Prostate gland (tissue), 2 donors: ENCODE data around the gene TMEM62. TPM values are rescaled to one million over a fixed set of nuclear protein-coding genes. Genes with fewer than 3 reads are reported as not detected.

Experiments
- DNase-seq: peaks from one replicate; pipeline ENCODE4 v3.0.0-alpha.2; 2019; ENCODE audit warnings: low spot score
- H3K27ac ChIP-seq, 2 donors: fragments of 200-600 bp; sonication (generic); 2 replicates each; pipeline ENCODE4 v1.5.1; 2017 to 2019
- H3K27me3 ChIP-seq: fragments of 200-600 bp; sonication (generic); replicated peaks from 2 replicates; pipeline ENCODE4 v1.5.1; 2019; ENCODE audit not compliant: insufficient read depth
- H3K36me3 ChIP-seq, 2 donors: fragments of 200-600 bp; sonication (generic); 1 replicate in 1 of 2; 2 replicates in 1 of 2; pipeline versions ENCODE4 v1.5.1 to v1.8.1; 2017 to 2019
- H3K4me1 ChIP-seq: fragments of 200-600 bp; sonication (generic); replicated peaks from 2 replicates; pipeline ENCODE4 v1.5.1; 2019
- H3K4me3 ChIP-seq, 2 donors: fragments of 200-600 bp; sonication (generic); 2 replicates each; pipeline ENCODE4 v1.5.1; 2017 to 2019
- H3K9me3 ChIP-seq: fragments of 200-600 bp; sonication (generic); 2 replicates; pipeline ENCODE4 v1.5.1; 2017
- POLR2A ChIP-seq: fragments of 450-650 bp; IDR thresholded peaks from one replicate; pipeline ENCODE4 v1.6.1; 2016; ENCODE audit warnings: antibody characterized with exemption, mild to moderate bottlenecking
- POLR2AphosphoS5 ChIP-seq: sonication (generic); formaldehyde crosslinking; IDR thresholded peaks from one replicate; pipeline ENCODE4 v1.6.1; 2017; ENCODE audit warnings: antibody characterized with exemption
- WGBS: methylation state at CpG from one replicate; pipeline ENCODE4 v1.1.5; 2018; 5-methylcytosine and 5-hydroxymethylcytosine counted together
- intact Hi-C: fragments of 100-400 bp; cut with DNase I; formaldehyde crosslinking; loops from one replicate; pipeline ENCODE4 v1.14.2; 2022
- small RNA-seq, 2 donors: library from RNA; depleted of rRNA; stranded (forward); fragments of <200 nt; gene quantifications; one replicate each; pipeline ENCODE3, GENCODE V24; 2016
- total RNA-seq, 2 donors: library from RNA; depleted of rRNA; stranded (reverse); fragments of >200 nt; gene quantifications; one replicate each; pipeline ENCODE4 v1.1.0, GENCODE V29; 2016
- TF ChIP-seq, protein P1 (sequence below), 4 experiments: fragments of 200-600 bp in 2 of 4; fragments of 450-650 bp in 2 of 4; sonication (generic) in 2 of 4; IDR thresholded peaks; 1 replicate in 3 of 4; 2 replicates in 1 of 4; pipeline ENCODE4 v1.5.1; 2016 to 2019; ENCODE audit warnings: antibody characterized with exemption in 4 of 4, mild to moderate bottlenecking in 2 of 4, moderate library complexity in 2 of 4

Gene TMEM62
- total RNA-seq, 2 donors from 2014 or later, result 34.4 to 35.4 TPM

DNA sequence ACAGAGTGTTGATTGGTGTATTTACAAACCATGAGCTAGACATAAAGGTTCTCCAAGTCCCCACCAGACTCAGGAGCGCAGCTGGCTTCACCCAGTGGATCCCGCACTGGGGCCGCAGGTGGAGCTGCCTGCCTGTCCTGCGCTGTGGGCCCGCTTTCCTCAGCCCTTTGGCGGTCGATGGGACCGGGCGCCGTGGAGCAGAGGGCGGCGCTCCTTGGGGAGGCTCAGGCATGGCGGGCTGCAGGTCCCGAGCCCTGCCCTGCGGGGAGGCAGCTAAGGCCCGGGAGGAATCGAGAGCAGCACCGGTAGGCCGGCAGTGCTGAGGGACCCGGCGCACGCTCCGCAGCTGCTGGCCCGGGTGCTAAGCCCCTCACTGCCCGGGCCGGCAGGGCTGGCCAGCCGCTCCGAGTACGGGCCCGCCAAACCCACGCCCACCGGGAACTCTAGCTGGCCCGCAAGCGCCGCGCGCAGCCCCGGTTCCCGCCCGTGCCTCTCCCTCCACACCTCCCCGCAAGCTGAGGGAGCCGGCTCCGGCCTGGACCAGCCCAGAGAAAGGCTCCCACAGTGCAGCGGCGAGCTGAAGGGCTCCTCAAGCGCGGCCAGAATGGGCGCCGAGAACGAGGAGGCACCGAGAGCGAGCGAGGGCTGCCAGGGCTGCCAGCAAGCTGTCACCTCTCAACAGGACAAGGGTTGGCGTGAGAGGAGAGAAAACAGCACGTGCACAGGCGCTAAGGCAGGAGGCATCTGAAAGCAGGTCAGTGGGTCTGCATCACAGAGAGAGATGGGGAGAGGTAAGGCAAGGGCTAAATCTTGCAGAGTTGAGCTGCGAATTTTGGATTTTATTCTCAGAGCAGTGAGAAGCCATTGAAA is 93.3 kb downstream of the TMEM62 start:
- no peaks in the 10 kb centered on the region for H3K27me3 ChIP-seq
- no peaks in the 10 kb centered on the region for H3K36me3 ChIP-seq
- WGBS, result 96% methylated on average over 56 of the region's 57 CpGs
- no peak overlapping the region for H3K27ac ChIP-seq
- no peaks in the 10 kb centered on the region for H3K4me1 ChIP-seq
- DNase-seq, result no peak
- no peaks in the 10 kb centered on the region for H3K9me3 ChIP-seq
- intact Hi-C loops, result no loop called here
- H3K4me3 ChIP-seq, result no peak overlapping the region
- TF ChIP-seq POLR2AphosphoS5 (no peak), POLR2A (no peak)
- TF ChIP-seq, protein P1, sequence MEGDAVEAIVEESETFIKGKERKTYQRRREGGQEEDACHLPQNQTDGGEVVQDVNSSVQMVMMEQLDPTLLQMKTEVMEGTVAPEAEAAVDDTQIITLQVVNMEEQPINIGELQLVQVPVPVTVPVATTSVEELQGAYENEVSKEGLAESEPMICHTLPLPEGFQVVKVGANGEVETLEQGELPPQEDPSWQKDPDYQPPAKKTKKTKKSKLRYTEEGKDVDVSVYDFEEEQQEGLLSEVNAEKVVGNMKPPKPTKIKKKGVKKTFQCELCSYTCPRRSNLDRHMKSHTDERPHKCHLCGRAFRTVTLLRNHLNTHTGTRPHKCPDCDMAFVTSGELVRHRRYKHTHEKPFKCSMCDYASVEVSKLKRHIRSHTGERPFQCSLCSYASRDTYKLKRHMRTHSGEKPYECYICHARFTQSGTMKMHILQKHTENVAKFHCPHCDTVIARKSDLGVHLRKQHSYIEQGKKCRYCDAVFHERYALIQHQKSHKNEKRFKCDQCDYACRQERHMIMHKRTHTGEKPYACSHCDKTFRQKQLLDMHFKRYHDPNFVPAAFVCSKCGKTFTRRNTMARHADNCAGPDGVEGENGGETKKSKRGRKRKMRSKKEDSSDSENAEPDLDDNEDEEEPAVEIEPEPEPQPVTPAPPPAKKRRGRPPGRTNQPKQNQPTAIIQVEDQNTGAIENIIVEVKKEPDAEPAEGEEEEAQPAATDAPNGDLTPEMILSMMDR (IDR thresholded peaks at IDR 0.05), result no peak

- H3K9me3 ChIP-seq, result no peaks in the 10 kb centered on the region
- no peak overlapping the region for H3K4me3 ChIP-seq
- WGBS, result 75% methylated on average over 5 of the region's 5 CpGs
- intact Hi-C loops, result no loop called here
- H3K27ac ChIP-seq, result no peak overlapping the region
- TF ChIP-seq POLR2AphosphoS5, result no peak
- TF ChIP-seq, protein P1 (IDR thresholded peaks at IDR 0.05), result no peak
- no peak for TF ChIP-seq POLR2A
- no peaks in the 10 kb centered on the region for H3K36me3 ChIP-seq
- no peaks in the 10 kb centered on the region for H3K27me3 ChIP-seq
- no peak for DNase-seq
- H3K4me1 ChIP-seq, result no peaks in the 10 kb centered on the region
These were observed 96.6 kb downstream of the TMEM62 start for GRCh38 chr15:43229977-43230376.

DNA sequence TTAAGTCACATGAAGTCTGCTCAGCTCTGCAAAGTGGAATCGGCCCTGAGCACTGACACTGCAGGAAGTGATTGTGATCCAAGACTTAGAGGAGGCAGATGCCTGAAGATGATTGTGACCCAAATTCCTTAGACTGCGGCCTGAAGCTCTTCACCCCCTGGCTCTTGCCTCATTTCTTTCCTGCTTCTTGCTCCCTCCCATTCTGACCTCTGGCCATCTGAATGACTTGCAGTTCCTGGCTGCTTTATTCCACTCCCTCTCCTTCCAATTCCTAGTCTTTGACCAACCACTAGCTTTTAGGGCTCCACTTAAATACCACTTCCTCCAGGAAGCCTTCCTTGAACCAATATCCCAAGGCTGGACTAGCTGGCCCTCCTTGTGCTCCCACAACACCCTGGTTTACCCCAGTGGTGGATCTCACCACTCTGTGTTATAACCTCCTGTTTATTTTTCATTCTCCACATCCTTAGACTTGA is 97.3 kb downstream of the TMEM62 start:
- no peaks in the 10 kb centered on the region for H3K27me3 ChIP-seq
- no peaks in the 10 kb centered on the region for H3K9me3 ChIP-seq
- H3K27ac ChIP-seq, result no peak overlapping the region
- DNase-seq, result no peak
- no peaks in the 10 kb centered on the region for H3K4me1 ChIP-seq
- TF ChIP-seq, protein P1 (IDR thresholded peaks at IDR 0.05), result no peak
- no peak for TF ChIP-seq POLR2A
- TF ChIP-seq POLR2AphosphoS5, result no peak
- no peak overlapping the region for H3K4me3 ChIP-seq
- 51% methylated on average over 2 of the region's 2 CpGs for WGBS
- H3K36me3 ChIP-seq, result no peaks in the 10 kb centered on the region
- intact Hi-C loops, result no loop called here

DNA sequence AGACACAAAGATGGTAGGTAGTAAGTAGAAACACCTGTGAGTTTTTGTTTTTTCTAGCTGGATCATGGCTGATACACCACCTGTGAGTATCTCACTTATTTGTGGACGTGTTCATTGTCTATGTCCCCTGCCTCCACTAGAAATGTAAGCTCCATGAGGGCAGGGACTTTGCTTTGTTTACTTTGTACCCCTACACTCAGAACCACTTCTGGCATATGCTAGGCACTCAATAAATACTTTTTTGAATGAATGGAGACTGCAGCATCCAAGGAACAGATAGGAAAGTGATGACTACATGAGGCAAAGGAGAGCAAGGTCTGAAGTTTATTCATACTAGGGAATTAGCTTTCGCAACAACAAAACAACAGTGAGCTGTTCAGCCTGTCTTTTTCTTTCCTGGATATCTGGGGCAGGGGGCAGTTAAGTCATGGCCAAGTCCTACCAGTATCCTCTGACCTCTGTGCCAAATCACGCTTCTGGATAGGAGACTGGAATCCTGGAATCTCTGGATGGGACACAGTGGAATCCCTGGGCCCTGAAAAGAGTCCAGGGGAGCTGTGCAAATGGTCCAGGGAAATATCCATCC is 99.0 kb downstream of the TMEM62 start:
- Histone ChIP-seq H3K36me3 (no peaks in the 10 kb centered on the region), H3K4me3 (no peak overlapping the region), H3K27me3 (no peaks in the 10 kb centered on the region), H3K27ac (no peak overlapping the region), H3K9me3 (no peaks in the 10 kb centered on the region), H3K4me1 (no peaks in the 10 kb centered on the region)
- WGBS, result 93% methylated on average over 3 of the region's 3 CpGs
- TF ChIP-seq POLR2AphosphoS5, result no peak
- no peak for TF ChIP-seq POLR2A
- TF ChIP-seq, protein P1 (IDR thresholded peaks at IDR 0.05), result no peak
- no peak for DNase-seq
- intact Hi-C loops, result no loop called here

Small RNA genes lying within 50 kb of the gene (small RNA-seq; reads per million reads assigned to genes)
- 0 reads per million in 2 donors for gene AC068724.2

Other genes starting within 250 kb of the TMEM62 start
- 10 to 100 TPM; 20.4 to 30.3 TPM for gene TTBK2, start 212.8 kb upstream of the TMEM62 start, total RNA-seq
- 10 to 100 TPM; 27.2 to 28.0 TPM for gene UBR1, start 27.5 kb upstream of the TMEM62 start, total RNA-seq
- 10 to 100 TPM; 63.6 to 91.9 TPM for gene CCNDBP1, start 51.8 kb downstream of the TMEM62 start, total RNA-seq
- gene EPB42, start 87.4 kb downstream of the TMEM62 start, total RNA-seq, result 1 to 10 TPM in 1 of 2 donors, not detected in 1; 1.4 TPM
- gene TGM5, start 133.3 kb downstream of the TMEM62 start, total RNA-seq, result 10 to 100 TPM in 1 of 2 donors, 1 to 10 TPM in 1; 1.6 to 11.3 TPM
- 1 to 10 TPM in 1 of 2 donors, not detected in 1; 2.7 TPM for gene TGM7, start 168.7 kb downstream of the TMEM62 start, total RNA-seq
- gene LCMT2, start 197.0 kb downstream of the TMEM62 start, total RNA-seq, result 1 to 10 TPM; 6.8 to 7.4 TPM
- gene ZSCAN29, start 237.5 kb downstream of the TMEM62 start, total RNA-seq, result 10 to 100 TPM; 18.3 to 26.2 TPM
- gene TUBGCP4, start 237.5 kb downstream of the TMEM62 start, total RNA-seq, result 10 to 100 TPM; 13.5 to 13.8 TPM